HepG2 (cell line): ENCODE measurements around the gene CIDEA. TPM values are rescaled to one million over a fixed set of nuclear protein-coding genes. Genes with fewer than 3 reads are reported as not detected.

Experiments
- ATAC-seq: fragments of 200-7000 bp; cut with Tn5 transposase; 3 replicates; pipeline ENCODE4 v1.9.1; 2020; ENCODE audit warnings: mild to moderate bottlenecking, moderate library complexity
- BruUV-seq: library from RNA; stranded (reverse); fragments of 400-500 nt; replicated peaks from 2 replicates; lab custom pipeline; 2021; lab: Mats Ljungman, UMichigan
- CTCF ChIA-PET: fragments of 300-600 bp; formaldehyde crosslinking; extraction: SDS; loops from one replicate; lab custom pipeline; 2021; ENCODE audit warnings: low total read pairs, inconsistent platforms, low intra/inter-chr PET ratio; lab: Yijun Ruan, JAX
- POLR2A ChIA-PET: fragments of 350-600 bp; sonication (Branson Sonifier 250); formaldehyde crosslinking; loops from one replicate; lab custom pipeline; 2020; ENCODE audit warnings: antibody characterized with exemption, inconsistent platforms; lab: Yijun Ruan, JAX
- DNase-seq: peaks from one replicate; pipeline ENCODE4 v3.0.0-alpha.2; 2015; ENCODE audit warnings: low spot score
- FAIRE-seq: peaks from 3 replicates; lab custom pipeline; 2011; peaks lifted over from hg19 to GRCh38; lab: Jason Lieb, UNC
- H2AFZ ChIP-seq: one replicate; pipeline ENCODE4 v1.6.1; 2011; ENCODE audit warnings: low read length, inconsistent platforms
- H3K27ac ChIP-seq: fragments of 300-600 bp; 3 replicates; pipeline ENCODE4 v1.8.0; 2011; ENCODE audit warnings: mixed run types, mild to moderate bottlenecking, mixed read lengths, low read length, inconsistent platforms; ENCODE audit not compliant: insufficient read depth; ENCODE audit errors: extremely low read length
- H3K27me3 ChIP-seq, 2 experiments: fragments of 200-600 bp in 1 of 2; 2 replicates in 1 of 2; 3 replicates in 1 of 2; pipeline versions ENCODE4 v1.6.0 to v1.8.0; 2011; ENCODE audit warnings: low read length in 2 of 2, mild to moderate bottlenecking in 2 of 2, moderate library complexity in 2 of 2, inconsistent platforms in 1 of 2; ENCODE audit not compliant: insufficient read depth in 2 of 2, control insufficient read depth in 1 of 2
- H3K36me3 ChIP-seq, 2 experiments: fragments of 200-600 bp in 1 of 2; replicated peaks in 1 of 2; 2 replicates in 1 of 2; 3 replicates in 1 of 2; pipeline versions ENCODE4 v1.5.1 to v1.8.0; 2011; ENCODE audit warnings: low read length in 2 of 2, inconsistent platforms in 1 of 2; ENCODE audit not compliant: insufficient read depth in 2 of 2, control insufficient read depth in 1 of 2
- H3K4me1 ChIP-seq: 2 replicates; pipeline ENCODE4 v1.5.1; 2012; ENCODE audit warnings: low read length, inconsistent platforms; ENCODE audit not compliant: insufficient read depth
- H3K4me2 ChIP-seq: 2 replicates; pipeline ENCODE4 v1.6.0; 2011; ENCODE audit warnings: low read depth, low read length, inconsistent platforms
- H3K4me3 ChIP-seq, 3 experiments: fragments of 200-600 bp in 1 of 3; sonication (generic), shearing (Covaris generic) in 1 of 3; replicated peaks in 1 of 3; 2 replicates each; pipeline ENCODE4 v1.5.1; 2011 to 2016; ENCODE audit warnings: low read length in 3 of 3, inconsistent platforms in 2 of 3, low read depth in 2 of 3, mild to moderate bottlenecking in 2 of 3, control low read depth in 1 of 3, mixed read lengths in 1 of 3; ENCODE audit not compliant: insufficient read depth in 1 of 3
- H3K79me2 ChIP-seq: one replicate; pipeline ENCODE4 v1.6.1; 2011; ENCODE audit warnings: low read length, inconsistent platforms; ENCODE audit not compliant: insufficient read depth
- H3K9ac ChIP-seq: 2 replicates; pipeline ENCODE4 v1.6.0; 2011; ENCODE audit warnings: mild to moderate bottlenecking, low read depth, low read length, inconsistent platforms; ENCODE audit not compliant: insufficient read depth
- H3K9me3 ChIP-seq: 2 replicates; pipeline ENCODE4 v1.5.1; 2012; ENCODE audit warnings: mild to moderate bottlenecking, low read length
- H4K20me1 ChIP-seq: 2 replicates; pipeline ENCODE4 v1.6.0; 2011; ENCODE audit warnings: inconsistent platforms, mild to moderate bottlenecking, low read length, moderate library complexity; ENCODE audit not compliant: insufficient read depth
- ATF7 ChIP-seq, 2 experiments: fragments of 450-650 bp in 1 of 2; sonication (generic) in 1 of 2; formaldehyde crosslinking in 1 of 2; IDR thresholded peaks; 2 replicates each; pipeline versions ENCODE4 v1.4.0 to v1.6.1; 2016 to 2020; ENCODE audit warnings: antibody characterized with exemption in 1 of 2, mild to moderate bottlenecking in 1 of 2, missing genetic modification reagents in 1 of 2
- RAD21 ChIP-seq: fragments of 450-650 bp; formaldehyde crosslinking; IDR thresholded peaks from 2 replicates; pipeline ENCODE4 v1.5.0; 2020; ENCODE audit warnings: mild to moderate bottlenecking
- STAG1 ChIP-seq: sonication (generic); formaldehyde crosslinking; IDR thresholded peaks from 2 replicates; pipeline ENCODE4 v1.4.0; 2020; ENCODE audit warnings: missing genetic modification reagents
- ZNF3 ChIP-seq: IDR thresholded peaks from 2 replicates; pipeline ENCODE4 v1.7.0; 2017; ENCODE audit warnings: inconsistent platforms
- WGBS: methylation state at CpG from one replicate; pipeline ENCODE4 v1.1.6; 2017; ENCODE audit warnings: low lambda C conversion rate; 5-methylcytosine and 5-hydroxymethylcytosine counted together
- in situ Hi-C: cut with HindIII; loops from 2 replicates; pipeline ENCODE4 v1.10.0; 2017; ENCODE audit warnings: low pct_unique_long_range_greater_than_20kb; ENCODE audit not compliant: extremely low pct_ligation_motif_present
- intact Hi-C: fragments of 100-400 bp; cut with micrococcal nuclease; formaldehyde crosslinking; loops from one replicate; pipeline ENCODE4 v1.10.0; 2022; ENCODE audit not compliant: unreplicated experiment
- polyA plus RNA-seq, 8 experiments: library from polyadenylated mRNA; depleted of rRNA in 3 of 8; stranded (reverse) in 7 of 8; unstranded in 1 of 8; fragments of >200 nt; fragmentation: Illumina TruSeq in 4 of 8; extraction: Trizol in 4 of 8; gene quantifications; 2 replicates each; pipeline versions ENCODE4 v1.2.1 to v1.2.3, GENCODE V29; 2011 to 2016; ENCODE audit warnings: low read depth in 4 of 8, missing spikeins in 1 of 8, mixed read lengths in 1 of 8; ENCODE audit not compliant: insufficient read depth in 1 of 8
- total RNA-seq, 5 experiments: library from RNA; depleted of rRNA; stranded (reverse); fragments of >200 nt; fragmentation: Illumina TruSeq; extraction: Trizol; gene quantifications; 2 replicates each; pipeline ENCODE4 v1.2.3, GENCODE V29; 2016; ENCODE audit warnings: low read depth in 1 of 5
- TF ChIP-seq, protein P1 (sequence below): sonication (generic); formaldehyde crosslinking; IDR thresholded peaks from 2 replicates; pipeline ENCODE4 v1.8.1; 2022; ENCODE audit warnings: low read depth, mild to moderate bottlenecking, missing genetic modification reagents
- TF ChIP-seq, protein P2 (sequence below): sonication (generic); formaldehyde crosslinking; IDR thresholded peaks from 2 replicates; pipeline ENCODE4 v1.5.0; 2020; ENCODE audit warnings: mild to moderate bottlenecking, missing genetic modification reagents, moderate library complexity
- TF ChIP-seq, protein P3 (sequence below): sonication (generic); formaldehyde crosslinking; IDR thresholded peaks from 2 replicates; pipeline ENCODE4 v1.5.0; 2020; ENCODE audit warnings: mild to moderate bottlenecking, missing genetic modification reagents

The CIDEA gene
- total and polyA plus RNA-seq, 2 of the 13 experiments (the other 11 are each of a cell fraction or from before 2014, with no cell fraction given): not detected

DNA sequence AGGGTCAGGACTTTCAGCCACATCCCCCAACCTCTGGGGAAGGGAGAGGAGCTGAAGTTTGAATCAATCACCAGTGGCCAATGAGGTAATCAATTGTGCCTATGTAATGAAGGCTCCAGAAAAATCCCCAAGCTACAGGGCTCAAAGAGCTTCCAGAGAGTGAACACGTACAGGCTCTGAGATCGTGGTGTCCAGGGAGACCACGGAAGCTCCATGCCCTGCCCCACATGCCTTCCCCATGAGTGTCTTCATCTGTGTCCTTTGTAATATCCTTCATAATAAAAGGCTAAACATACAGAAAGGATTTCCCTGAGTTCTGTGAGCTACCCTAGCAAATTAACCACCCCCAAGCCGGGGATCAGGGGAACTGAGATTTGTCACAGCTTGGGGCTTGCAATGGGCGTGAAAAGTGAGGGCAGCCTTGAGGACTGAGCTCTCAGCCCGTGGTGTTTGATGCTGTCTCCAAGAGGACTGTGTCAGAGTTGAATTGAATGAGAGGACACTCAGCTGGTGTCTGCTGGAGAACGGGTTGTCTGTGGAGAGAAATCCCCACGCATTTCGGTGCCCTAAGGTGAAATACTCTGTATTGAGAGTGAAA is 28.4 kb downstream of the CIDEA start:
- no peak overlapping the region for H3K9ac ChIP-seq

DNA sequence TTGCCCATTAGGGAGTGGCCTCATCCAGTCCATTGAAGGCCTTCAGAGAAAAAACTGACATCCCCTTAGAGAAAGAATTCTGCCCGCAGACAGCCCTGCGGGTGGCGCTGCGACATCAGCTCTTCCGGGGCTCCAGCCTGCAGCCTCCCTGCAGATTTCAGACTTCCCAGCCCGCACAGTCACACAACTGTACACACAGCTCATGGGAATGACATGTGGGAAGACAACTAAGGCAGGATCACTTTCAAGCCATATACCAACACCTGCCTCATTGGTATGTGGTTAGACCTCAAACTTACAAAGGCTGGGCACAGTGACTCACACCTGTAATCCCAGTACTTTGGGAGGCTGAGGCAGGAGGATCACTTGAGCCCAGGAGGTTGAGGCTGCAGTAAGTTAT is 29.1 kb downstream of the CIDEA start:
- WGBS: 10% methylated on average over 2 of the region's 6 CpGs
- no peak overlapping the region for H2AFZ ChIP-seq
- no peak for ATAC-seq
- CTCF ChIA-PET: no interaction called here
- no peak overlapping the region for H3K9ac ChIP-seq
- H3K9me3 ChIP-seq: no peaks in the 10 kb centered on the region
- in situ Hi-C loops: no loop called here
- H3K4me2 ChIP-seq: no peak overlapping the region
- POLR2A ChIA-PET: no interaction called here
- TF ChIP-seq, protein P1, sequence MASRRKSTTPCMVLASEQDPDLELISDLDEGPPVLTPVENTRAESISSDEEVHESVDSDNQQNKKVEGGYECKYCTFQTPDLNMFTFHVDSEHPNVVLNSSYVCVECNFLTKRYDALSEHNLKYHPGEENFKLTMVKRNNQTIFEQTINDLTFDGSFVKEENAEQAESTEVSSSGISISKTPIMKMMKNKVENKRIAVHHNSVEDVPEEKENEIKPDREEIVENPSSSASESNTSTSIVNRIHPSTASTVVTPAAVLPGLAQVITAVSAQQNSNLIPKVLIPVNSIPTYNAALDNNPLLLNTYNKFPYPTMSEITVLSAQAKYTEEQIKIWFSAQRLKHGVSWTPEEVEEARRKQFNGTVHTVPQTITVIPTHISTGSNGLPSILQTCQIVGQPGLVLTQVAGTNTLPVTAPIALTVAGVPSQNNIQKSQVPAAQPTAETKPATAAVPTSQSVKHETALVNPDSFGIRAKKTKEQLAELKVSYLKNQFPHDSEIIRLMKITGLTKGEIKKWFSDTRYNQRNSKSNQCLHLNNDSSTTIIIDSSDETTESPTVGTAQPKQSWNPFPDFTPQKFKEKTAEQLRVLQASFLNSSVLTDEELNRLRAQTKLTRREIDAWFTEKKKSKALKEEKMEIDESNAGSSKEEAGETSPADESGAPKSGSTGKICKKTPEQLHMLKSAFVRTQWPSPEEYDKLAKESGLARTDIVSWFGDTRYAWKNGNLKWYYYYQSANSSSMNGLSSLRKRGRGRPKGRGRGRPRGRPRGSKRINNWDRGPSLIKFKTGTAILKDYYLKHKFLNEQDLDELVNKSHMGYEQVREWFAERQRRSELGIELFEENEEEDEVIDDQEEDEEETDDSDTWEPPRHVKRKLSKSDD (CRISPR knock-in tag): no peak
- TF ChIP-seq, protein P2, sequence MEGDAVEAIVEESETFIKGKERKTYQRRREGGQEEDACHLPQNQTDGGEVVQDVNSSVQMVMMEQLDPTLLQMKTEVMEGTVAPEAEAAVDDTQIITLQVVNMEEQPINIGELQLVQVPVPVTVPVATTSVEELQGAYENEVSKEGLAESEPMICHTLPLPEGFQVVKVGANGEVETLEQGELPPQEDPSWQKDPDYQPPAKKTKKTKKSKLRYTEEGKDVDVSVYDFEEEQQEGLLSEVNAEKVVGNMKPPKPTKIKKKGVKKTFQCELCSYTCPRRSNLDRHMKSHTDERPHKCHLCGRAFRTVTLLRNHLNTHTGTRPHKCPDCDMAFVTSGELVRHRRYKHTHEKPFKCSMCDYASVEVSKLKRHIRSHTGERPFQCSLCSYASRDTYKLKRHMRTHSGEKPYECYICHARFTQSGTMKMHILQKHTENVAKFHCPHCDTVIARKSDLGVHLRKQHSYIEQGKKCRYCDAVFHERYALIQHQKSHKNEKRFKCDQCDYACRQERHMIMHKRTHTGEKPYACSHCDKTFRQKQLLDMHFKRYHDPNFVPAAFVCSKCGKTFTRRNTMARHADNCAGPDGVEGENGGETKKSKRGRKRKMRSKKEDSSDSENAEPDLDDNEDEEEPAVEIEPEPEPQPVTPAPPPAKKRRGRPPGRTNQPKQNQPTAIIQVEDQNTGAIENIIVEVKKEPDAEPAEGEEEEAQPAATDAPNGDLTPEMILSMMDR (CRISPR knock-in tag): peak; percentile 59
- no peak for TF ChIP-seq ZNF3
- peak; percentile 12; the same call in 1 of the 2 replicates for TF ChIP-seq RAD21 (CRISPR knock-in tag)
- peak; percentile 49 for TF ChIP-seq STAG1 (CRISPR knock-in tag)
- TF ChIP-seq, protein P3, sequence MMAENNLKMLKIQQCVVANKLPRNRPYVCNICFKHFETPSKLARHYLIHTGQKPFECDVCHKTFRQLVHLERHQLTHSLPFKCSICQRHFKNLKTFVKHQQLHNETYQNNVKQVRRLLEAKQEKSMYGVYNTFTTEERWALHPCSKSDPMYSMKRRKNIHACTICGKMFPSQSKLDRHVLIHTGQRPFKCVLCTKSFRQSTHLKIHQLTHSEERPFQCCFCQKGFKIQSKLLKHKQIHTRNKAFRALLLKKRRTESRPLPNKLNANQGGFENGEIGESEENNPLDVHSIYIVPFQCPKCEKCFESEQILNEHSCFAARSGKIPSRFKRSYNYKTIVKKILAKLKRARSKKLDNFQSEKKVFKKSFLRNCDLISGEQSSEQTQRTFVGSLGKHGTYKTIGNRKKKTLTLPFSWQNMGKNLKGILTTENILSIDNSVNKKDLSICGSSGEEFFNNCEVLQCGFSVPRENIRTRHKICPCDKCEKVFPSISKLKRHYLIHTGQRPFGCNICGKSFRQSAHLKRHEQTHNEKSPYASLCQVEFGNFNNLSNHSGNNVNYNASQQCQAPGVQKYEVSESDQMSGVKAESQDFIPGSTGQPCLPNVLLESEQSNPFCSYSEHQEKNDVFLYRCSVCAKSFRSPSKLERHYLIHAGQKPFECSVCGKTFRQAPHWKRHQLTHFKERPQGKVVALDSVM: peak; percentile 52; the same call in 1 of the 2 replicates
- H3K79me2 ChIP-seq: no peaks in the 10 kb centered on the region
- no peaks in the 10 kb centered on the region for H4K20me1 ChIP-seq
- no peak for FAIRE-seq
- peaks cover 0 to 13% of the 10 kb centered on the region in 2 experiments; a peak in 2 of 5 replicates for H3K27me3 ChIP-seq
- H3K36me3 ChIP-seq: no peaks in the 10 kb centered on the region
- intact Hi-C loops: loop anchor here (5.0 kb wide), 1 partner anchor 374 kb away; the partner anchor contains the start of gene SPIRE1
- H3K27ac ChIP-seq: no peak overlapping the region
- H3K4me1 ChIP-seq: peaks cover 33% of the 10 kb centered on the region
- no peak overlapping the region for H3K4me3 ChIP-seq
- no TSS peak for BruUV-seq
- peak; percentile 29 for DNase-seq

More for the DNA sequence above, 28.4 kb downstream of the CIDEA start:
- no peaks in the 10 kb centered on the region for H4K20me1 ChIP-seq
- in situ Hi-C loops: no loop called here
- intact Hi-C loops: loop anchor here (5.0 kb wide), 1 partner anchor 375 kb away; the partner anchor contains the start of gene SPIRE1
- no peaks in the 10 kb centered on the region for H3K79me2 ChIP-seq
- ATAC-seq: no peak
- H2AFZ ChIP-seq: no peak overlapping the region
- WGBS: 6% methylated on average over 8 of the region's 9 CpGs
- no peaks in the 10 kb centered on the region for H3K9me3 ChIP-seq
- POLR2A ChIA-PET: no interaction called here
- peaks cover 0 to 6% of the 10 kb centered on the region in 2 experiments; a peak in 2 of 5 replicates for H3K27me3 ChIP-seq
- H3K27ac ChIP-seq: no peak overlapping the region
- FAIRE-seq: no peak
- no peak overlapping the region for H3K4me2 ChIP-seq
- CTCF ChIA-PET: no interaction called here
- TF ChIP-seq ATF7 (IDR thresholded peaks at IDR 0.05) (no peak), ATF7 (CRISPR knock-in tag; IDR thresholded peaks at IDR 0.05) (no peak)
- no TSS peak for BruUV-seq
- H3K4me3 ChIP-seq: no peak overlapping the region
- peaks cover 32% of the 10 kb centered on the region for H3K4me1 ChIP-seq
- no peaks in the 10 kb centered on the region for H3K36me3 ChIP-seq
- peak; percentile 27 for DNase-seq
